B cell (primary cell): ENCODE results near the gene TRMT1L. TPM values are rescaled to one million over a fixed set of nuclear protein-coding genes. Genes with fewer than 3 reads are reported as not detected.

Source experiments
- ATAC-seq: fragments of 200-7000 bp; cut with Tn5 transposase; one replicate; pipeline ENCODE4 v1.10.0; 2021; ENCODE audit warnings: low read depth, mild to moderate bottlenecking, moderate number of reproducible peaks, moderate library complexity
- CTCF ChIA-PET: fragments of 350-600 bp; sonication (Branson Sonifier 250); formaldehyde crosslinking; loops from one replicate; lab custom pipeline; 2021; ENCODE audit warnings: antibody characterized with exemption, inconsistent platforms; lab: Charles Lee
- POLR2A ChIA-PET: fragments of 350-600 bp; sonication (Branson Sonifier 250); formaldehyde crosslinking; loops from one replicate; lab custom pipeline; 2021; ENCODE audit warnings: antibody characterized with exemption; lab: Charles Lee
- DNase-seq: peaks from one replicate; pipeline ENCODE4 v3.0.0; 2013
- H2AFZ ChIP-seq: 2 replicates; pipeline ENCODE4 v1.6.1; 2012; ENCODE audit warnings: mild to moderate bottlenecking, low read depth, low read length; ENCODE audit not compliant: insufficient read depth, poor library complexity, severe bottlenecking
- H3K27ac ChIP-seq, 2 donors: 1 replicate in 1 of 2; 2 replicates in 1 of 2; pipeline ENCODE4 v1.5.1; 2012 to 2013; ENCODE audit warnings: low read length in 2 of 2, mild to moderate bottlenecking in 2 of 2, moderate library complexity in 1 of 2
- H3K27me3 ChIP-seq, 4 experiments: fragments of 200-600 bp in 1 of 4; sonication (generic) in 1 of 4; replicated peaks in 1 of 4; 1 replicate in 2 of 4; 2 replicates in 2 of 4; pipeline versions ENCODE4 v1.6.1 to v1.7.0; 2013 to 2016; ENCODE audit warnings: low read length in 3 of 4, mild to moderate bottlenecking in 2 of 4, mixed read lengths in 1 of 4, moderate library complexity in 1 of 4; ENCODE audit not compliant: insufficient read depth in 4 of 4, control insufficient read depth in 3 of 4; ENCODE audit errors: control extremely low read depth in 1 of 4
- H3K36me3 ChIP-seq, 2 experiments: replicated peaks in 1 of 2; 1 replicate in 1 of 2; 2 replicates in 1 of 2; pipeline versions ENCODE4 v1.6.1 to v1.7.1; 2013; ENCODE audit warnings: low read length in 1 of 2; ENCODE audit not compliant: insufficient read depth in 2 of 2, control insufficient read depth in 1 of 2; ENCODE audit errors: control extremely low read depth in 1 of 2, extremely low read depth in 1 of 2
- H3K4me1 ChIP-seq, 2 donors: fragments of 200-600 bp in 1 of 2; sonication (generic) in 1 of 2; 1 replicate in 1 of 2; 2 replicates in 1 of 2; pipeline versions ENCODE4 v1.5.1 to v1.6.1; 2013 to 2017; ENCODE audit warnings: low read length in 2 of 2; ENCODE audit not compliant: control insufficient read depth in 2 of 2, insufficient read depth in 2 of 2
- H3K4me2 ChIP-seq: replicated peaks from 2 replicates; pipeline ENCODE3; 2012; ENCODE audit warnings: mild to moderate bottlenecking, low read depth, low read length; ENCODE audit not compliant: poor library complexity, severe bottlenecking
- H3K4me3 ChIP-seq, 5 experiments: fragments of 200-600 bp in 1 of 5; sonication (generic) in 1 of 5; 1 replicate in 3 of 5; 2 replicates in 2 of 5; pipeline versions ENCODE4 v1.5.1 to v1.7.0; 2011 to 2016; ENCODE audit warnings: low read length in 4 of 5, mild to moderate bottlenecking in 4 of 5, low read depth in 2 of 5, control low read depth in 1 of 5, moderate library complexity in 1 of 5; ENCODE audit not compliant: insufficient read depth in 1 of 5; ENCODE audit errors: control extremely low read depth in 1 of 5, extremely low read depth in 1 of 5
- H3K79me2 ChIP-seq: fragments of 200-600 bp; sonication (generic); one replicate; pipeline ENCODE4 v1.6.0; 2016; ENCODE audit warnings: low read length; ENCODE audit not compliant: control insufficient read depth, insufficient read depth
- H3K9ac ChIP-seq: fragments of 200-600 bp; sonication (generic); 2 replicates; pipeline ENCODE4 v1.6.1; 2017; ENCODE audit warnings: mild to moderate bottlenecking, low read length, moderate library complexity
- H3K9me3 ChIP-seq, 3 donors: one replicate each; pipeline versions ENCODE4 v1.6.1 to v1.7.1; 2013; ENCODE audit warnings: low read length in 2 of 3; ENCODE audit not compliant: control insufficient read depth in 2 of 3, insufficient read depth in 1 of 3; ENCODE audit errors: control extremely low read depth in 1 of 3
- H4K20me1 ChIP-seq: 2 replicates; pipeline ENCODE4 v1.6.0; 2012; ENCODE audit warnings: mild to moderate bottlenecking, low read length; ENCODE audit not compliant: insufficient read depth, control insufficient read depth, poor library complexity, severe bottlenecking
- H3K27ac Mint-ChIP-seq: one replicate; pipeline ENCODE4 v1.8.0; 2021; ENCODE audit warnings: mixed read lengths
- H3K27me3 Mint-ChIP-seq: one replicate; pipeline ENCODE4 v1.8.0; 2021; ENCODE audit warnings: mixed read lengths
- H3K4me1 Mint-ChIP-seq: one replicate; pipeline ENCODE4 v1.8.0; 2021; ENCODE audit warnings: mixed read lengths
- H3K4me3 Mint-ChIP-seq: one replicate; pipeline ENCODE4 v1.8.0; 2021; ENCODE audit warnings: mixed read lengths
- H3K9me3 Mint-ChIP-seq: one replicate; pipeline ENCODE4 v1.8.0; 2022; ENCODE audit warnings: mixed read lengths; ENCODE audit not compliant: insufficient read depth
- CTCF ChIP-seq: fragments of 200-600 bp; IDR thresholded peaks from one replicate; pipeline ENCODE4 v1.8.0; 2022; ENCODE audit warnings: antibody characterized with exemption, mild to moderate bottlenecking
- EZH2 ChIP-seq: IDR thresholded peaks from 2 replicates; pipeline ENCODE4 v1.6.1; 2012; ENCODE audit warnings: borderline replicate concordance, low read depth, mild to moderate bottlenecking, moderate library complexity, low read length; ENCODE audit not compliant: insufficient read depth, poor library complexity, severe bottlenecking
- WGBS: methylation state at CpG from one replicate; pipeline ENCODE4 v1.1.5; 2013; ENCODE audit warnings: missing lambda C conversion rate; ENCODE audit not compliant: insufficient coverage; 5-methylcytosine and 5-hydroxymethylcytosine counted together
- intact Hi-C: fragments of 100-400 bp; cut with micrococcal nuclease; formaldehyde crosslinking; loops from one replicate; pipeline ENCODE4 v1.10.0; 2022
- polyA plus RNA-seq: library from polyadenylated mRNA; depleted of rRNA; stranded (reverse); fragments of >200 nt; gene quantifications from 2 replicates; pipeline ENCODE4 v1.2.3, GENCODE V29; 2012
- total RNA-seq, 2 donors: library from RNA; stranded (reverse); fragments of 120-200 nt in 1 of 2; gene quantifications; 1 replicate in 1 of 2; 2 replicates in 1 of 2; pipeline versions ENCODE4 v1.2.3 to v1.2.4, GENCODE V29; 2013 to 2022

The TRMT1L gene
- total and polyA plus RNA-seq, 2 donors (not counting 1 experiment from before 2014, with no cell fraction given): 9.9 to 27.5 TPM

GRCh38 chr1:185096531-185096930, 60.2 kb downstream of the TRMT1L start:
- no peak overlapping the region for H3K4me2 ChIP-seq
- no CpG with 5 or more reads among the region's 2 CpGs for WGBS
- POLR2A ChIA-PET: no interaction called here
- no peaks in the 10 kb centered on the region for H3K79me2 ChIP-seq
- H3K4me3 ChIP-seq: no peak overlapping the region
- no peak for ATAC-seq
- DNase-seq: no peak
- no peaks in the 10 kb centered on the region for H3K4me1 ChIP-seq
- CTCF ChIA-PET: no interaction called here
- Mint-ChIP-seq H3K4me1 (no peaks in the 10 kb centered on the region), H3K27ac (no peak overlapping the region), H3K27me3 (no peaks in the 10 kb centered on the region), H3K4me3 (no peak overlapping the region), H3K9me3 (no peaks in the 10 kb centered on the region)
- intact Hi-C loops: no loop called here
- TF ChIP-seq EZH2 (no peak), CTCF (no peak)
- no peaks in the 10 kb centered on the region for H3K9me3 ChIP-seq
- no peaks in the 10 kb centered on the region for H3K27me3 ChIP-seq
- no peak overlapping the region for H2AFZ ChIP-seq
- no peak overlapping the region for H3K27ac ChIP-seq
- no peak overlapping the region for H3K9ac ChIP-seq
- no peaks in the 10 kb centered on the region for H4K20me1 ChIP-seq
- peaks cover 15 to 40% of the 10 kb centered on the region in 2 experiments for H3K36me3 ChIP-seq

GRCh38 chr1:185094761-185095160, 62.0 kb downstream of the TRMT1L start:
- intact Hi-C loops: no loop called here
- no peak for ATAC-seq
- Mint-ChIP-seq H3K27me3 (no peaks in the 10 kb centered on the region), H3K9me3 (no peaks in the 10 kb centered on the region), H3K4me3 (no peak overlapping the region), H3K4me1 (no peaks in the 10 kb centered on the region), H3K27ac (no peak overlapping the region)
- POLR2A ChIA-PET: no interaction called here
- H3K4me2 ChIP-seq: no peak overlapping the region
- H3K79me2 ChIP-seq: no peaks in the 10 kb centered on the region
- no peaks in the 10 kb centered on the region for H3K9me3 ChIP-seq
- no peak overlapping the region for H2AFZ ChIP-seq
- no CpG with 5 or more reads among the region's 2 CpGs for WGBS
- no peak overlapping the region for H3K27ac ChIP-seq
- H3K4me3 ChIP-seq: no peak overlapping the region
- CTCF ChIA-PET: no interaction called here
- no peak for TF ChIP-seq EZH2
- TF ChIP-seq CTCF: no peak
- H3K36me3 ChIP-seq: peaks cover 15 to 32% of the 10 kb centered on the region in 2 experiments
- no peaks in the 10 kb centered on the region for H4K20me1 ChIP-seq
- H3K9ac ChIP-seq: no peak overlapping the region
- no peaks in the 10 kb centered on the region for H3K4me1 ChIP-seq
- DNase-seq: no peak
- no peaks in the 10 kb centered on the region for H3K27me3 ChIP-seq
